Tibial nerve (tissue), 3 donors: ENCODE data around the gene RAB1A.

ENCODE experiments used
- CTCF ChIP-seq, 5 experiments: fragments of 200-600 bp in 3 of 5; fragments of 450-650 bp in 2 of 5; sonication (generic) in 3 of 5; IDR thresholded peaks; one replicate each; pipeline ENCODE4 v1.5.1; 2016 to 2019; ENCODE audit warnings: antibody characterized with exemption in 5 of 5, mild to moderate bottlenecking in 3 of 5, moderate library complexity in 2 of 5
- POLR2A ChIP-seq, 2 donors: fragments of 450-650 bp; IDR thresholded peaks; one replicate each; pipeline ENCODE4 v1.6.1; 2017; ENCODE audit warnings: antibody characterized with exemption in 2 of 2, mild to moderate bottlenecking in 2 of 2, moderate library complexity in 2 of 2

- no peak for TF ChIP-seq POLR2A (IDR thresholded peaks at IDR 0.05)
- no peak for TF ChIP-seq CTCF (IDR thresholded peaks at IDR 0.05)
These were observed 26.1 kb upstream of the RAB1A start for GRCh38 chr2:65156041-65156440.
